SK-MEL-5 (cell line): ENCODE data around the gene EVA1C. TPM values are rescaled to one million over a fixed set of nuclear protein-coding genes. Genes with fewer than 3 reads are reported as not detected.
"Not testable (repeated sequence)": the region's sequence is repeated elsewhere in the genome, so short reads cannot be mapped to it uniquely, and the experiment has no call there.

ENCODE experiments used
- DNase-seq: peaks from one replicate; pipeline ENCODE4 v3.0.0-alpha.2; 2016; ENCODE audit warnings: low read depth, low spot score
- in situ Hi-C: cut with HindIII; loops from 2 replicates; pipeline ENCODE4 v1.10.0; 2016; ENCODE audit warnings: low sequenced_read_pairs, high pct_unique_total_duplicates, low pct_unique_long_range_greater_than_20kb
- total RNA-seq: library from RNA; depleted of rRNA; stranded (reverse); fragments of >200 nt; shearing (Covaris generic); gene quantifications from 2 replicates; pipeline ENCODE4 v1.2.3, GENCODE V29; 2014

Gene EVA1C
- total RNA-seq, 1 experiment from 2014 or later = 5.0 TPM

DNA sequence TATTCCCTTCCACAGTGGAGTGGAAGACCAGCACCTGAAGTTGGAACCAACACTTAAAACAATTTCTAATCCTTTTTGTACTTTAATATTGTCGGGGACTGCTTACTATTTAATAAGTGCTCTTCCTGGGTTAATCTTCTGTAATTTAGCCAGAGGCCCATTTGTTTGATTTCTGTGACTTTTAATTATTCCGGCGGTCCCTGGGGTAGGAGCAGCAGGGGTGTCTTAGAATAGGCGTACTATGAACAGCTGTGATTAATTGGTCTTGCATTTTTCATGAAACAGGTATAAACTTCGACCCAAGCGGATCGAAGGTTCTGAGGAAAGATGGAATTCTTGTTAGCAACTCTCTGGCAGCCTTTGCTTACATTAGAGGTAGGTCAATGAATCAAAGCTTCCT lies 91.1 kb downstream of the EVA1C start:
- DNase-seq, in situ Hi-C loops: not testable (repeated sequence)

DNA sequence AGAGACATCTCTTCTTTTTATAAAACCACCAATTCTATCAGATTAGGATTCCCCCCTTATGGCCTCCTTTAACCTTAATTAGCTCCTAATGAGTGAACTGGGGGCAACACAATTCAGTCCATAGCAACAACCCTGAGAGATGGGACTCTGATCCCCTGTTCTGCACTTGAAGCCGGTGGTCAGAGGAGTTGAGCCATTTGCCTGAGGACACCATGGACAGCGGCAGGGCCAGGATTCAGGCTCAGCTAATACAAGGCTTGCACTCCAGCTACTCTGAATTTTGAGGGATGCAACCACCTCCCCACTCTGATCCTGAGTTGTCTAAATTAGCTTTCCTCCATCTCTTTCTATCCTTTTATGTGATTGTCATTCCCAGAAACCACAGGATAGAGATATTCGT lies 93.3 kb downstream of the EVA1C start:
- DNase-seq, in situ Hi-C loops: not testable (repeated sequence)

DNA sequence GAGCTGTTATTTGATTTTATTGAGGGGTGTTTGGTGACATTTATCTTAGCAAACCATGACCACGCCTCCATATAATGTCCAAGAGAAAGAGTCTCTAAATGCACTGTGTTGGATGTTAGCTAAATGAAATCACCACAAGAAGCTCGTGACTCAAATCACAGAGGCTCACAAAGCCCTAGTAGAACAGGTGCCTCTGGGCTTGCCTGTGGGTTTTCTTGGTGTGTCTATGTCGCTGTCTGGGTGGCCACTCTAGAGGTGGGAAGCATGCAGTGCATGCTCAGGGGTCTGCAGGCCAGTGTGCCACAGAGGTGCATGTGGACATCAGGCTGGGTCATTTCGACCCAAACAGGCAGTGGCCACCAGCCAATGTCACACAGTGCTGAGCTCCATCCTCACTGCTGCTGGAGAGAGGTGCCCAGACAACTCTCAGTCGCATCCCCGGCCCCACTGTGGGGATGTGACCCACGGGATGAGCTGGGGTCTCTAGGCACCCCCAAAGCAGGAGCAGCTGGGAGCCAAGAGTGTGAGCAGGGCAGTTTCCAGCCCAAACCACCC lies 94.0 kb downstream of the EVA1C start:
- in situ Hi-C loops, DNase-seq: not testable (repeated sequence)

DNA sequence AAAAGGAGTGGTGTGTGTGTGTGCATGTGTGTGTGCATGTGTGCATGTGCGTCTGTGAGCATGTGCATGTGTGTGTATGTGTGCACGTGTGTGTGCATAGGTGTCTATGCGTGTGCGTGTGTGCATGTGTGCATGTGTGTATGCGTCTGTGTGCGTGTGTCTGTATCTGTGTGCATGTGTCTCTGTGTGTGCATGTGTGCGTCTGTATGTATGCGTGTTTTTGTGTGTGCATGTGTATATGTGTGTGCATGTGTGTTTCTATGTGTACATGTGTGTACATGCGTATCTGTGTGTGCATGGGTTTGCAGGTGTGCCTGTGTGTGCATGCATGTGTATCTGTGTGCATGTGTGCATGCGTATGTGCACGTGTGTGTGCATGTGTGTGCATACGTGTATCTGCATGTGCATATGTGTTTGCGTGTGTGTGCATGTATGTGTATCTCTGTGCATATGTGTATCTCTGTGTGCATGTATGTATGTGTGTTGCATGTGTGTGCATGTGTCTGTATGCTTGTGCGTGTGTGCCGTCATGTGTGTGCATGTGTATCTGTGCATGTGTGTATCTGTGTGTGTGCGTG lies 94.9 kb downstream of the EVA1C start:
- in situ Hi-C loops = no loop called here

GRCh38 chr21:32508036-32508435 lies 95.5 kb downstream of the EVA1C start:
- DNase-seq, in situ Hi-C loops: not testable (repeated sequence)

More for the DNA sequence above, 94.9 kb downstream of the EVA1C start:
- DNase-seq = no peak

DNA sequence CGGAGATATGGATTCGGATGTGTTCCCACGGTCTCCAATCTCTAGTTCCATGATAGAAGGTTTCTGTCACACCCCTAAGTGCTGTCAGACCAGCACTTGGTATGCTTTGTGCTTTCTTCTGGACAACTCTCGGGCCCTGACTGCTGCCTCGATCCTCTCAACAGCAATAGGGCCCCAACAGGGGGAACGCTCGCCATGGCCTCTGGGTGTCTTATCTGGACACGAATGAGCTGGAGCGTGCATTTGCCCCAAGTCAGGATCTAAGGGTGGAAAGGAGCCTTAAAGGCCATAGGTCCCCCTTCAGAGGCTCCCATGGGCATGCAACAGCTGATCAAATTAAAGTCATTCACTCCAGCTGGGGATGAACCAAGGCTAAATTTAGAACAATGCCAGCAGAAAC lies 96.1 kb downstream of the EVA1C start:
- in situ Hi-C loops = no loop called here
- no peak for DNase-seq

- DNase-seq, in situ Hi-C loops: not testable (repeated sequence)
Measured at GRCh38 chr21:32508975-32509374, 96.5 kb downstream of the EVA1C start.

GRCh38 chr21:32514275-32515055 lies 102.0 kb downstream of the EVA1C start:
- DNase-seq = no peak
- in situ Hi-C loops = no loop called here

GRCh38 chr21:32515874-32516273 lies 103.4 kb downstream of the EVA1C start:
- in situ Hi-C loops = no loop called here
- no peak for DNase-seq

- DNase-seq = no peak
- in situ Hi-C loops = no loop called here
Measured at GRCh38 chr21:32516756-32517649, 104.5 kb downstream of the EVA1C start.

GRCh38 chr21:32519945-32520874 lies 107.7 kb downstream of the EVA1C start:
- no peak for DNase-seq
- in situ Hi-C loops = no loop called here

DNA sequence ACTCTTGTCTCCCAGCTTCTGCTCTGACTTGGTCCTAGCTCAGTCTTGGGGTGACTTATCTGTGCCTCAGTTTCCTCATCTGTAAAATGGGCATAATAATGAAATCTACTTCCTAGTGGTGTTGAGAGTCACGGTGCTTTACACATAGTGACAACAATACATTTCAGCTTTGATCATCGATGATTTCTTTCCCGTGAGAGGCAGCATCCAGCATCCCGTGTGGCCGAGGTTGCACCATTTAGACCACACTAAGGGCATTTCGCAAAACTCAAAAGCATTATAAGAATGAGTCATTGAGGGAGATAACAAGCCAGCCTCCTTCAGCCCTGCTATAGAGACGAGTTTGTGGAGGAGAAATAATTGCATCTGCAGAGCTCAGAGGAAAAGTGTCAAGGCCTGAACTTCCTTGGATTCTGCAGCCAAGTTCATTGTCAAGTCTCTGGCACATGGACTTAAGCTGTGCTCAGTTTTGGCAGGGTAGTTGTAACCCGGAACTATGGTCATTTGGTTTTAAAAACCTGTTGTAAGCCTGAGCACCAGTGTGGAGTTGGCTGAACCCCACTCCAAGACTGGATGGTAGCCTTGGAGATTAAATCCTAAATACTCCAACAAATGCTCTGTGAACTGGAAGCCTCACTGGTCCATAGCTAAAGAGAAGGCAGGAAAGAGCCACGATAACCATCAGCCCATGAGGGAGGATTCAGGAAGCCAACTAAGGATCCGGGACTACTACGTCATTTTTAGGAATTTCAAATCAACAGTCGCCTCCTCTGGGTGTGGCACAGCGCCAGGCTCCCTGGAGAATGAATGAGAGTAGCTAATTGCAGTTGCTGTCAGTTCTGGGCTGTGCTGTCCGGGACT lies 108.6 kb downstream of the EVA1C start:
- DNase-seq = peak; percentile 36
- in situ Hi-C loops = no loop called here

DNA sequence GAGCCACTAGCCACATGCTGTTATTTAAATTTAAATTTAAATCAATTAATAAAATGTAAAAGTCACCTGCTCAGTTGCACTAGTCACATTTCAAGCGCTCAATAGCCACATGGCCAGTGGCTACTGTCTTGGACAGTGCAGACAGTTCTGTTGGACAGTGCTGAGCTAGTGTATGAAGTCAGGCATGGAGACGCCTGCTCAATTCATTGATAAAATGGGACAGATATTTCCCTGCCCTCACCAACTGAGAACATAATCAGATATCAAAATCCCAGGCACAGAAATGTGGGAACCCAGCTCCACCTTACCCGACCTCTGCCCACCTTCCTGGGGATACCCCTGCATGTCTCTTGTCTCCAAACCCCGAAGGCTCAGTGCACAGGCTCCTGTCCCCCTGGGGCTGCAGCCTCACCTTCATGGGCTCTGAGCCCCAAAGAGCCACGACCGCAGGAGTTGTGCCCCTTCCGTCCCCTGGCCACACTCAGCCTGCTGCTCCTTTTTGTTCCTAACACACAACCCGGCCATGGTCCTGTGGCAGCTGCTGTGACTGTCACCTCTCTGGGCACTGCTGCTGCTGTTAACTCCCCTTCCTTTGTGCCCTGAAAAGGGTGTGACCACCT lies 109.3 kb downstream of the EVA1C start:
- no peak for DNase-seq
- in situ Hi-C loops = no loop called here

DNA sequence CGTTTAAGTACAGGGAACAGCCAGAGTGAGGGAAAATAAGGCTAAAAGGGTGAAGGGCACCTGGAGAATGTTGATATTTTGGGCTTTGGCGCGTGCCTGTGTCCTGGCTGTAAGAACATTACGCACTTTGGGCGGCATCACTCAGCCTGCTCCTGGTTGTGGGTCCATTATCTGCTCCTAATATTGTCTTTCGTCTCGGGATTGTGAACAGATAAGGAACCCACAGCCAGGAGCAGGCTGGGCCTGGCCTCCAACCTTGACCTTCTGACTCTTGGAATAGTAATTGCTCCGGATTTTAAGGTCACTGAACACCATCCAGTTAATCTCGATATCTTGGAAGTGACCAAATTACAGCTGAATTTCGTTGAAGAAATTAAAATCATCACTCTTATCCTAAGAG lies 111.0 kb downstream of the EVA1C start:
- no peak for DNase-seq
- in situ Hi-C loops = no loop called here

GRCh38 chr21:32523988-32524719 lies 111.6 kb downstream of the EVA1C start:
- in situ Hi-C loops = no loop called here
- DNase-seq = no peak
